Nephron (organoid): ENCODE results near the gene RNF220.

ENCODE experiments used
- H3K27ac Mint-ChIP-seq, 3 experiments: 2 replicates each; pipeline ENCODE4 v1.8.0; 2020; ENCODE audit warnings: mixed read lengths in 3 of 3, mild to moderate bottlenecking in 2 of 3, moderate library complexity in 1 of 3
- H3K27me3 Mint-ChIP-seq: 2 replicates; pipeline ENCODE4 v1.8.0; 2021; ENCODE audit warnings: low read depth, mild to moderate bottlenecking, moderate library complexity, mixed read lengths
- H3K36me3 Mint-ChIP-seq: 2 replicates; pipeline ENCODE4 v1.8.0; 2020; ENCODE audit warnings: low read depth, mixed read lengths
- H3K4me1 Mint-ChIP-seq: 2 replicates; pipeline ENCODE4 v1.8.0; 2020; ENCODE audit warnings: mixed read lengths
- H3K4me3 Mint-ChIP-seq, 3 experiments: 2 replicates each; pipeline ENCODE4 v1.8.0; 2020; ENCODE audit warnings: mild to moderate bottlenecking in 3 of 3, mixed read lengths in 3 of 3, moderate library complexity in 2 of 3
- H3K9me3 Mint-ChIP-seq: 2 replicates; pipeline ENCODE4 v1.8.0; 2020; ENCODE audit warnings: mixed read lengths
- TF ChIP-seq, protein P1 (sequence below), 3 experiments: fragments of 200-600 bp; sonication (generic); IDR thresholded peaks; one replicate each; pipeline ENCODE4 v1.5.0; 2021; ENCODE audit warnings: antibody characterized with exemption in 3 of 3; ENCODE audit not compliant: unreplicated experiment in 3 of 3

RNF220 gene

DNA sequence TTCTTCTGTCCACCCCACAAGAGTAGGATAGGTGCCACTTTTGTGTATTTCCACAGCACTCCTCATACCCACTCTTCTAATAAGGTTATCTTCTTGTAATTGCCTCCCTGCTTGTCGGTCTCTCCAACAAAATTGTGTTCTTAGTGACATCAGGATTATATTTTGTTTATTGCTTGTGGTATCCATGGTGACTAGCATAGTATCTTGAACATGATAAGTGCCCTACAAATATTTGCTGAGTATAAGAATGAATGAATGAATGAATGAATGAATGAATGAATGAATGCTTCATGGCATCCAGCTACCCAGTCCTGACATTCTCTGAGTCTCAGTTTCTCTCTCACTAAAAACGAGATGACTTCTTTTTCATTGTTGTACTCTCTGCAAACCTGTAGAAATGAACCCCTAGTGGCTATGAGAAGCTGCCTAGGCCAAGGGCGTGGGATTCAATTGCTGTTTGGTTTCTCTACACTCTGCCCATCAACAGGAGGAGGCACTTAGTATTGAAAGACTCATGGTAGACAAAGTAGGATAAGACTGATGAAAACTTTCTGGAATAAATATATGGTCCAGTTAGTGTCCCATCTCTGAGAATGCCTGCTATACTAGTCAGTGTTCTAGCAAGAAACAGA, 148.2 kb downstream of the RNF220 start:
- Mint-ChIP-seq H3K36me3 (no peaks in the 10 kb centered on the region), H3K4me1 (no peaks in the 10 kb centered on the region), H3K4me3 (no peak overlapping the region), H3K9me3 (no peaks in the 10 kb centered on the region), H3K27me3 (peaks cover 72% of the 10 kb centered on the region), H3K27ac (no peak overlapping the region)
- TF ChIP-seq, protein P1, sequence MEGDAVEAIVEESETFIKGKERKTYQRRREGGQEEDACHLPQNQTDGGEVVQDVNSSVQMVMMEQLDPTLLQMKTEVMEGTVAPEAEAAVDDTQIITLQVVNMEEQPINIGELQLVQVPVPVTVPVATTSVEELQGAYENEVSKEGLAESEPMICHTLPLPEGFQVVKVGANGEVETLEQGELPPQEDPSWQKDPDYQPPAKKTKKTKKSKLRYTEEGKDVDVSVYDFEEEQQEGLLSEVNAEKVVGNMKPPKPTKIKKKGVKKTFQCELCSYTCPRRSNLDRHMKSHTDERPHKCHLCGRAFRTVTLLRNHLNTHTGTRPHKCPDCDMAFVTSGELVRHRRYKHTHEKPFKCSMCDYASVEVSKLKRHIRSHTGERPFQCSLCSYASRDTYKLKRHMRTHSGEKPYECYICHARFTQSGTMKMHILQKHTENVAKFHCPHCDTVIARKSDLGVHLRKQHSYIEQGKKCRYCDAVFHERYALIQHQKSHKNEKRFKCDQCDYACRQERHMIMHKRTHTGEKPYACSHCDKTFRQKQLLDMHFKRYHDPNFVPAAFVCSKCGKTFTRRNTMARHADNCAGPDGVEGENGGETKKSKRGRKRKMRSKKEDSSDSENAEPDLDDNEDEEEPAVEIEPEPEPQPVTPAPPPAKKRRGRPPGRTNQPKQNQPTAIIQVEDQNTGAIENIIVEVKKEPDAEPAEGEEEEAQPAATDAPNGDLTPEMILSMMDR (IDR thresholded peaks at IDR 0.05; ENCODE audit: unreplicated experiment in 3 of 3), result no peak

DNA sequence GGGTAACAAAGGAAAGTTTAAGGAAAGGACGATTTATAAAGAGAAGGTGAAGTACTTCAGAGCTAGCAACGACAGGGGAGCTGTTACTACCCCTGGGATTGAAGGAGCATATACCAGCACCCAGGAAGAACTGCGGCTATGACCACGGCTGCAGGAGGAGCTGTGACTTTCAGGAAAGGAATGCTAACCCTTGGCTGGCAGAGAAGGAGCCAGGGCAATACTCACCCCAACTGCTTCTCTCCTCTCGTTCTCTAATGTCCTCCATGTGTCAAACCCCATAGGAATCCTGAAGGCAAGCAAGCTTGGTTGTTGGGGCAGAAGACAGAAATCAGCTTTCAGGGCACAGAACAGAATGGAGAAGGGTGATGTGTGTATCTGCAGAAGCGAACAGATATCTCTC, 148.7 kb downstream of the RNF220 start:
- H3K27me3 Mint-ChIP-seq, result peaks cover 73% of the 10 kb centered on the region
- no peaks in the 10 kb centered on the region for H3K9me3 Mint-ChIP-seq

DNA sequence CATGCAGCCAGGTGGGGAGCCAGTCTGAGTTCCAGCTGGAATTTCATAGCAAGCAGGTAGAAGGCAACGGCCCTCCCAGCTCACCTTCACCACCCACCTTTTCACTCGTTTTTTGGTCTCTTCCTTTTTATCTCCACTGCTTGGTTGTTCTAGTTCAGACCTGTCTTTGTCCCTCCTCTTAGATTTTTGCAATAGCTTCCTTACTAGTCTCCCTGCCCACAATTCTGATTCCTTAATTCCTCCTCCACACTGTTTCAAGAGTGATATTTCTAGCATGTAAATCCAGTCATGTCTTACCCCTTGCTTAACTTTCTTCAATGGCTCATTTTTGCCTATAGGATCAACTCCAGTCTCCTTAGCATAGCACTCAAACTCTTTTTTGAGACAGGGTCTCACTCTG, 149.7 kb downstream of the RNF220 start:
- Mint-ChIP-seq H3K4me3 (no peak overlapping the region), H3K27ac (no peak overlapping the region), H3K36me3 (no peaks in the 10 kb centered on the region), H3K4me1 (no peaks in the 10 kb centered on the region), H3K27me3 (peaks cover 74% of the 10 kb centered on the region), H3K9me3 (no peaks in the 10 kb centered on the region)
- TF ChIP-seq, protein P1 (IDR thresholded peaks at IDR 0.05; ENCODE audit: unreplicated experiment in 3 of 3), result no peak

More for the DNA sequence above, 148.7 kb downstream of the RNF220 start:
- Mint-ChIP-seq H3K27ac (no peak overlapping the region), H3K4me1 (no peaks in the 10 kb centered on the region), H3K36me3 (no peaks in the 10 kb centered on the region), H3K4me3 (no peak overlapping the region)
- TF ChIP-seq, protein P1 (IDR thresholded peaks at IDR 0.05; ENCODE audit: unreplicated experiment in 3 of 3), result no peak

DNA sequence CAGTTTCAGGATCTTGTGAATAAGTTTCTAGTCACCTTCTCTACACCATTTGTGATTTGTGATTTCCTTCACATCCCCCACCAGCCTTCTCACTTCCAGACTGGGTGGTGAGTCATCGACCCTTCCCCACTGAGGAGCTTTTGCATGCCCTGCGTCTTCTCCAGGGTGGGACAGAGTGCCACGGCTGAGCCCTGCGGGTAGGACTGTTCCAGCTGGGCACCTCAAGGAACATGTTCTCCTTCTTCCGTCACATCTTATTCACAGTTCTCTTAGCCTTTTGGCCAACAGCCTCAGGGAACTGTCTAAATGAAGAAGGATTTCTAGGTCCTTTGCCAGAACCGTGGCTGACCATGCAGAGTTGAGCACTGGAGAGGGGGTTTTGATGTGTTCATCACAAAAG, 152.7 kb downstream of the RNF220 start:
- H3K4me3 Mint-ChIP-seq, result no peak overlapping the region
- no peak overlapping the region for H3K27ac Mint-ChIP-seq
- H3K4me1 Mint-ChIP-seq, result no peaks in the 10 kb centered on the region
- TF ChIP-seq, protein P1 (IDR thresholded peaks at IDR 0.05; ENCODE audit: unreplicated experiment in 3 of 3), result no peak
- no peaks in the 10 kb centered on the region for H3K9me3 Mint-ChIP-seq
- no peaks in the 10 kb centered on the region for H3K36me3 Mint-ChIP-seq
- H3K27me3 Mint-ChIP-seq, result peaks cover 87% of the 10 kb centered on the region

DNA sequence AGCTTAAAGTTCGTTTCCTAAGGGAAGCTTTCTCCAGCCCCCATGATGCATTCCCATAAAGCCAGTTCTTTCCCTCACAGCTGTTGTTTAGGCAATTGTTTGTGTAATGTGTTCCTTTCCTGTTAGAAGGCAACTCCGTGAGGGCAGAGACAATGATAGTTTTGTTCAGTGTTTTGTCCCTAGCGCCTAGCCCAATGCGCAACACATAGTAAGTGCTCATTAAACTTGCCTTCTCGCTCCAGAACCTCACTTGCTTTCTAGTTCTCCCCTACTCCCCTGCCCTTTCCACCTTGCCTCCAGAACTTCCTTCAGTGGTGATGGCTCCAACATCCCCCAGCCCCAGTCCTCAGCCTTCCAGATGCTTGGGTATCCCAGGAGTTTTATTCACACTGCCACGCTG, 153.8 kb downstream of the RNF220 start:
- Mint-ChIP-seq H3K27me3 (peaks cover 87% of the 10 kb centered on the region), H3K4me3 (no peak overlapping the region), H3K4me1 (no peaks in the 10 kb centered on the region), H3K9me3 (no peaks in the 10 kb centered on the region), H3K36me3 (no peaks in the 10 kb centered on the region), H3K27ac (no peak overlapping the region)
- TF ChIP-seq, protein P1 (IDR thresholded peaks at IDR 0.05; ENCODE audit: unreplicated experiment in 3 of 3), result no peak

DNA sequence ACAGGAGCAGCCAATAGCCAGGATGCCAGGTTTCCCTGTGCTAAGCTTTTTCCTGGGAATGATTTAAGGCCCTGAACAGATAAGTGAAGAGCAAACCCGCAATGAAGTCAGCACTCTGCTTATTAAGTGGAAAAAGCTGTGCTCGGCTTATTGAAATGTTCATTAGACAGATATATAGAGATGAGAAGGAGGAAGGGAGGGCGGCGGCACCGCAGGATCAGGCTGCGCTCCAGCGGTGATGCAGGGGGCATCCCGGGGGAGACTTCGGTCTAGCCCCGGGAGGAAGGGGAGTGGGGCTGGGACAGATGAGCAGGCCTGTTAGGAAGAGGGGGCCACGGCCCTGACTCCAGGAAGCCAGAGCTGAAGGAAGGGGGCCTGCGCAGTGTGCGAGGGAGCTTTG, 154.3 kb downstream of the RNF220 start:
- Mint-ChIP-seq H3K9me3 (no peaks in the 10 kb centered on the region), H3K4me1 (no peaks in the 10 kb centered on the region), H3K27me3 (peaks cover 86% of the 10 kb centered on the region), H3K36me3 (no peaks in the 10 kb centered on the region), H3K4me3 (no peak overlapping the region), H3K27ac (no peak overlapping the region)
- TF ChIP-seq, protein P1 (IDR thresholded peaks at IDR 0.05; ENCODE audit: unreplicated experiment in 3 of 3), result no peak
